Testis (tissue), 2 donors: ENCODE results near the gene BBS10.

Source experiments
- CTCF ChIP-seq, 3 experiments: fragments of 450-650 bp in 2 of 3; fragments of 200-600 bp in 1 of 3; sonication (generic) in 1 of 3; IDR thresholded peaks; one replicate each; pipeline ENCODE4 v1.5.1; 2016 to 2019; ENCODE audit warnings: antibody characterized with exemption in 3 of 3, mild to moderate bottlenecking in 2 of 3, moderate library complexity in 1 of 3
- POLR2A ChIP-seq: fragments of 450-650 bp; IDR thresholded peaks from one replicate; pipeline ENCODE4 v1.6.1; 2017; ENCODE audit warnings: antibody characterized with exemption, mild to moderate bottlenecking, moderate library complexity

GRCh38 chr12:76300297-76300665, 47.9 kb downstream of the BBS10 start:
- no peak for TF ChIP-seq CTCF (IDR thresholded peaks at IDR 0.05)
- TF ChIP-seq POLR2A: no peak
